GM21526 (cell line): ENCODE results near the gene ZBTB20.

ENCODE experiments used
- ATAC-seq: cut with Tn5 transposase; IDR thresholded peaks from one replicate; pipeline ENCODE4 v1.9.1; 2021; ENCODE audit warnings: moderate library complexity; ENCODE audit not compliant: unreplicated experiment, low FRiP score

The ZBTB20 gene

GRCh38 chr3:114941626-114942309, 205.3 kb downstream of the ZBTB20 start:
- no peak for ATAC-seq

GRCh38 chr3:114939920-114940319, 207.2 kb downstream of the ZBTB20 start:
- ATAC-seq, result no peak

GRCh38 chr3:114933407-114933806, 213.7 kb downstream of the ZBTB20 start:
- ATAC-seq, result no peak

GRCh38 chr3:114929971-114930732, 216.9 kb downstream of the ZBTB20 start:
- ATAC-seq, result no peak

DNA sequence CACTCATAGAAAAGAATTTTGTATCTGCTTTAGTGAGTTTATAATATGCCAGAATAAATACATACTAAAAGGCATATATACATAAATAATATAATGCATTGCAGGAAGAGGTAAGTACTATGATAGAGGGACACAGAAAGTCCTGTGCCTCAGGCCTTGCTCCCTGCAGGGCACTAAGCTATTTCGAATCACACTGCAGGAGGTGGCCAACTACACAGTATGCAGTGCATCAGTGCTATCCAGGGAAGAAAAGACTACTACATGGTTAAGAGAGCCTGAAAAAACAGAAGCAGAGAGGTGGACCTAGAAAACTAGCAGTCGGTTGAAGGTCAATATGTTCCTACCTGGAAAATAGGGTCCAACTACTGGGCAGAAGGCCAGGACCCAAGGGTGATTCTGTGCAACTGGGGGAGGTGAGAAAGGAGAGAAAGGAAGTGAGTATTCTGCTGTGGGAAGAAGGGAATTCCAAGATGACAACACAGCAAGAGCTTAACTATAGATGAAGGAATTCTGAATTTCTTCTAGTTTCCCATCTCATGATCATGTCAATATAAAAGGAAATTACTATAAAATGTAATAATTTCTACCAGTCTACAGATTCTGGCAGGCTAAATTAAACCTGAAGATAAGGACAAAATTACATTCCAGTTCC, 218.0 kb downstream of the ZBTB20 start:
- ATAC-seq, result no peak

- no peak for ATAC-seq
Measured at GRCh38 chr3:114904633-114905032, 242.5 kb downstream of the ZBTB20 start.

DNA sequence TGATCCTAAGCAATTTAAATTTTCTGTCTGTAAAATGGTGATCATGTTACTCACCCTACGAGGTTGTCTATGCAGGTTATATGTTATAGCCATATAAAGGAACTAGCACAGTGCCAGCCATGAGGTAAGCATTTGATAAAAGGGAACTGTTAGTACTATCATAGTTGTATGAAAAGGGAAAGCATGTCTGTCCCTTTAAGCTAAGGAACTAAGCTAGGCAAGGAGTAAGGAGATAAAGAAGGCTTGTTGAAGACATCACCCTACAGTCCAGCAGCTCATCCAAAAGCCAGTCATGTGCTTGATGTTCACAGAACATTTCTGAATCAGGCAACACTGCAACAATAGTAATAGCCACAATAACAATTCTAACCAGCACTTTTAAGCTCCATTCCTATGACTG, 243.9 kb downstream of the ZBTB20 start:
- ATAC-seq, result no peak

DNA sequence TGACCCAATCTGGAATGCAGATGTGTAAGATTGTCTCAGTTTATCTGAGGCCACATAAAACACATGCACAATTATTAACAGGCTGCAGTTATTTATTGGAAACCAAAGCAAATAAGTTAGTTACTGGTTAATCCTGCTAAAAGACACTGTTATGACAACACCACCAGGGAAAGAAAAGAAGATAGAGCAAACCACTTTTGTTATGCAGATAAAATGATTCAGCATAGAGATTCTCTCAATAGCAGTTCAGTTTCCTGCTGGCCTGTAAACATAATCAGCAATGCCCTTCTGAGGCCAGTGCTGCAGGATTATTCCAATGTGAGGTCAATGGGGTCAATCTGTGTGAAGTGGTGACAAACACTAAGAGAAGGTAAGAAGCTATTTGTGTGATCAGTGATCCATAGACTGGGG, 244.4 kb downstream of the ZBTB20 start:
- no peak for ATAC-seq

- no peak for ATAC-seq
Measured at GRCh38 chr3:114900908-114901307, 246.2 kb downstream of the ZBTB20 start.

GRCh38 chr3:114899186-114899931, 247.7 kb downstream of the ZBTB20 start:
- no peak for ATAC-seq

DNA sequence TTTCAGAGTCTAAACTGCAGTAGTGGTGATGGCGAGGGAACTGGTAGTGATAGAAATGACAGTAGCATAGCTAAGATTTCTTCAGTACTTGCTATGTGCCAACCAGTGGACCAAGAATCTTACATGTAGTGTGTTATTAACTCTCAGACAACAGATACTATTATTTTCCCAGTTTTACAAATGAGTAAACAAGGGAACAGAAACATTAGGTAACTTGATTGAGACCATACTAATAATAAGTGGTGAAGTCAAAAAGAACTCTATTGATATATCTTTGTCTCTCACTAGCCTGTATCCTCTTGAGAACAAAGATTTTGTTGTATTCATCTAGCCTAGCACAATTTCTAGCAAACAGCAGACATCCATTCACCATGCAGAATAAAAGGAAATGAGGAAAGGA, 250.1 kb downstream of the ZBTB20 start:
- ATAC-seq, result no peak

- ATAC-seq, result no peak
Measured at GRCh38 chr3:114893361-114893760, 253.7 kb downstream of the ZBTB20 start.

DNA sequence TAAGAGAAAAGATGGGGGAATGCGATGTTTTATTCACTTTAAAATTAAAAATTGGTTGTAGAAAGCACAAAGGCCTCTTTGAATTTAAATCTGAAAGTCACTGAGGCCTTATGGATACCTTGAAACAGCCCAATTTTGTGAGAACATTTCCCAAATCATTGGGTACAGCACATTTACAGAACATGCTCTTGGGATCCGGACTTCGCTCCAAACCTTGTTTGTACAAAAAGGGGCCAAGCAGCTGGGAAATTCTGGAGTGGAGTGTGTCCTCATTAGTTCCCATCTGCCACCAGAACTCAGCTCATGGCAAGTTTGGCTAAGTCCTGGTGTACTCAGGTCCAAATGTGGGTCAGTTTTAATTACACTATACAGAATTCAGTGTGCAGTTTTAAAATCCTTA, 254.2 kb downstream of the ZBTB20 start:
- no peak for ATAC-seq

DNA sequence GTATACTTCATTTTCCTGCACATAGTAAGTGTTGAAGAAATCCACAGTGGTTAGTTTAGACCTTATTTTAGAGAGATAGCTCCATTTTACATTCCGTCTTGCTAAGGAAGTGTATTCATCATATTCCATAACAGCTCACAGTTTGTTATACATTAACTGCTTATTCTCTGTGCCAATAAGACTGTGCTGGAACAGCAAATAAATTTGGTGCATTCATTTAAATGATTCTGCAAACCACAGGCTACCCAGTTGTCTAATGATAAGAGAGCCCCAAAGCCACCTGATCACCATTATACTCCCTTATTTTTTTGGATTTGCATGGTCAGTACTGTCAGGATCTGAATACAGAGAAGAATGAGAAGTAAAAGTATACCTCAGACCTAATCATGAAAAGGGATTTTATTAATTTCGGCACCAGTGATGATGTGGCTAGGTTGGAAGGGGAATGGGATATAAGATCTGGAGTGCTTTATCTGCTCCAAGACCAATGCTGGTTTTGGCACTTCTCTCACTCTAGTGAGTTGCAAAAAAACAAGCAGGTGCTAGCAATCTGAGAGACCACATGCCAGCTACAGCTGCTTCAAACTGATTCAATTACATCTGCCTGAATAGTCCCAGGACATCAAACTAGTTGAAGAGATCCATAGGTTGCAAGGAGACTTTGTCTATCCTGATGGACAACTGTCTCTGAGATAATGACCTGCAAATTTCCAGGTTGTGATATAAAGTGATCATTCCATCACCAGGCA, 254.8 kb downstream of the ZBTB20 start:
- no peak for ATAC-seq

- ATAC-seq, result no peak
Measured at GRCh38 chr3:114887806-114888205, 259.3 kb downstream of the ZBTB20 start.

DNA sequence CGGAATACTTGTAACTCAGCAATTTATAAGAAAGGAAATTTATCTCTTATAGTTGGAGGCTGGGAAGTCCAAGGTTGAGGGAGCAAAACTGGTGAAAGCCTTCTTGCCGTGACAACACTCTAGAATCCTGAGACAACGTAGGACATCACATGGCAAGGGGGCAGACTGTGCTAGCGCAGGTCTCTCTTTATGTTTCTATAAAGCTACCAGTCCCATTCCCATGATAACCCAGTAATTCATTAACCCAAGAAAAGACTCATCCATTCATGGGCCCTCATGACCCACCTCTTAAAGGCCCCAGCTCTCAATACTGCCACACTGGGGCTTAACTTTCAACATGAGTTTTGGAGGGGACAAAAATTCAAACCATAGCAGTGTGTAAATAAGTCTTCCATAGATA, 260.2 kb downstream of the ZBTB20 start:
- ATAC-seq, result no peak

DNA sequence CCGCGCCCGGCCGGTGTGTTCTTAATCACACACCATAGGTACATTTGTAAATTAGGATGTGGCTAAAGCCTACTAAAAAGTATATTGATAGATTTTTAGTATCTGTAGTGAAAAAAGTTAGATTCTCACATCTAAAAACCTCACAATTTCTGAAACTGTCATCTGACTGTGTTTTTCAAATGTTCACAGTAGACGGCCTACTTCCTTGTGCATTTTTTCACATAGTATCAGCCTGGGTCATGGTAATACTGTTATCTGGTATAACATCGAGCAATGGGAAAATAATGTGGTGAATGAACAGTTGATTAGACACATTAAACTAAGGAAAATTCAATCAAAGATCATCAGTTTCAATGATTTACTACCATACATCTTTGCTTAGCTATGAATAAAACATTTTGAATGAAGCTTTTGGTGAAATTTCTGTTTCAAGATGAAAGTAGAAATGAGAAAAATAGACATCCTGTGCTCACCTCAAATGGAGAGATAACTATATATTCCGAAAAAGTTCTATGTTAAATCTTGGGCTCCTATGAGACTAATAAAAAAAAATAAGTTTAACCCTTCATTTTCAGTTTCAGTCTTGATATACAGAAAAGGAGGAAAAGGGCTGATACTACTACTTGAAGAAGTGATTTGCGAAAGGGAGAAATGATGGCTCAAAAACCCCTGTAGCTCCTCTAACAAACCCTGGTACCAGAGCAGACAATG, 262.7 kb downstream of the ZBTB20 start:
- ATAC-seq, result peak; percentile 57

- no peak for ATAC-seq
Measured at GRCh38 chr3:114880078-114880477, 267.0 kb downstream of the ZBTB20 start.
